ENCODE measurements around the gene CNPY1.

The CNPY1 gene

GRCh38 chr7:155509359-155509724 is 37.0 kb downstream of the CNPY1 start:
- no peak for DNase-seq

GRCh38 chr7:155508376-155509358 is 37.7 kb downstream of the CNPY1 start:
- DNase-seq, result no peak

DNA sequence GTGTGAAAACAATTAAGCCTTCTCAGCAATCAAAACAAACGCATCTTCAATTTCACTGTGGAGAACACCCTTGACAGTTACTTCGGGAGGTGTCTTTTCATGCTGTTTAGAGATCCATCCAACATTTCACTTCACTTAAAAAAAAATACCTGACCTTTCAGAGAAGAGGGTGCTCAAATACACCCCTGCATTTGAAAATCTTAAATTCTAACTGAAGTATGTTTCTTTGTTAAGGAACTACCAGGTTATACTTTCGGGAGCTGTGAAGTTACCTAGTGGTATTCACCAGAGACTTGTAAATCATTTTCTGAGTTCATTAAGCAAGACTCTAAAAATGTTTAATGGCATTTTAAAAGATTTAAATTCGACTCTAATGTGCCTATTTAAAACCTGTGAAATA is 38.8 kb downstream of the CNPY1 start:
- DNase-seq, result no peak

DNA sequence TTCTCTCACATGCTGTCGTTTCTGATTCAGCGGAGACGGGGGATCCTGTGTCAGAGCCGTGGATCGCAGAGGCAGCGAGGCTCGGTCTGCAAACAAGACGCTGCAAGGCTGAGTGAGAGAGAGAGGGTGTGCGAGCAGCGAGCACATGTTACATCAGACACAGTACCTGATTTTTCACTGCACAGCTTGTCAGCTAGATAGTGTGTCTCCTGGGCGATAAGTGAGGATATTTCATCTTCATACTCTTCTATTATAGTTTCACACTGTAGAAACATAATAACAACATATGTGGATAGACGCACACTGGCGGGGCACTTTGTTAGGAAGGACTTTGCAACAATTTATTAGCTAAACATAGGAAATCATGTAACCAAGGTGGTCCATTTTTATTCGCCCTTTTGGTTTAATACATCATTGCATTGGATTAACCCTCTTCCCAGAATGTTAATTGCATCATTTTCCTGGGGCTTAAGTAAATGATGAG is 39.5 kb downstream of the CNPY1 start:
- peak; percentile 44 for DNase-seq

GRCh38 chr7:155505422-155505793 is 41.0 kb downstream of the CNPY1 start:
- DNase-seq, result no peak

DNA sequence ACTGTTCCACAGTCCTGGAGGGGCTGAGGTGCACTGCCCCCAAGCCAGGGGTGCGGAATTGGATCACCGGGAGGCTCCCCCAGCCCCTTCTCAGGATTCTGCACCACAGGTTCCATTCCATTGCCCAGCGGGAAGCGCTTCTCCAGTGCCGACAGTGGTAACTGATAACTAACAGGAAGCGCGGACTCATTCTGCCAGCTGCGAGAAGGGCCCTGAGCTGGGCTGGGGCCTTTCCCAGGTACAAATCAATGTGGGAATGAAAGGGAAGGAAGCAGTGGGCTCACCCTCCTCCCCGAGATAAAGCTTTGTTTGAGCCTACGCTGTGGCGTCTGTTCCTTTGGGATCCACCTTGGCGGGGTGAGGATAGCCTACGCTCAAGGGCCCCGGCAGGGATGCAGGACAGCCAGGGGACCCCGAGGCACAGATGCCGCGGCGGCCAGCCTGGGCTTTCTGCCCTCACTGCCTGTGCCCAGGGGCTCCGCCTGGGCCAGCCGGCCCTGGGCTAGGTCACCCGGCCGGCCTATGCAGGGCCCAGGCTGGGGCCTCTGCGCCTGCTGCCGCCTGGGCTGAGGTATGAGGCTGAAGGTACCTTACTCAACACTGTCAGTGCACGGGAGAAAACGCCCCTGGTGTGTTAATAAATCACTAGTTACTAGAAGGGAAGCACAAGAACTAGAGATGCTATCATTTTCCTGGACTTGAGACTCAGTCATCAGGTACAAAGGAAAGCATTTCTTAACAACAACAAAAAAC is 49.0 kb downstream of the CNPY1 start:
- DNase-seq, result no peak

GRCh38 chr7:155496267-155497005 is 49.9 kb downstream of the CNPY1 start:
- no peak for DNase-seq

GRCh38 chr7:155495440-155496248 is 50.7 kb downstream of the CNPY1 start:
- DNase-seq, result no peak

- no peak for DNase-seq
Measured at GRCh38 chr7:155494551-155494950, 51.8 kb downstream of the CNPY1 start.

GRCh38 chr7:155493744-155494538 is 52.4 kb downstream of the CNPY1 start:
- DNase-seq, result no peak

DNA sequence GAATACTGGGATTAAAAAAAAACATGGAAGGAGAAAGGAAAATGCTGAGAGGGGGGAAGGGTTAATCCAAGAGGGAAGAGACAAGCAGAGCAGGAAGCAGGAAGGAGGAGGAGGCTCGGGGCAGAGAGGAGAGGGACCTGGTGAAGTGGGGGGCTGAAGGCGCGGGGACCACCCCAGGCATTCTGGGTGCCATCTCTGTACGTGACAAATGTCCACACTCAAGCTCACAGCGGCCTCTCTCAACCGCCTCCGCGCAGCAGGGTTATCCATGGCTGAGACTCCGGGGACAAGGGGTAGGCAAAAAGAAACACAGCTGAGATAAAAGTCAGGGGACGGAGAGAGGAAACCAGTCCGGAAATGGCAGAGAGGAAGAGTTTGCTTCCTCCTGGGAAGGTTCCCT is 54.5 kb downstream of the CNPY1 start:
- no peak for DNase-seq

DNA sequence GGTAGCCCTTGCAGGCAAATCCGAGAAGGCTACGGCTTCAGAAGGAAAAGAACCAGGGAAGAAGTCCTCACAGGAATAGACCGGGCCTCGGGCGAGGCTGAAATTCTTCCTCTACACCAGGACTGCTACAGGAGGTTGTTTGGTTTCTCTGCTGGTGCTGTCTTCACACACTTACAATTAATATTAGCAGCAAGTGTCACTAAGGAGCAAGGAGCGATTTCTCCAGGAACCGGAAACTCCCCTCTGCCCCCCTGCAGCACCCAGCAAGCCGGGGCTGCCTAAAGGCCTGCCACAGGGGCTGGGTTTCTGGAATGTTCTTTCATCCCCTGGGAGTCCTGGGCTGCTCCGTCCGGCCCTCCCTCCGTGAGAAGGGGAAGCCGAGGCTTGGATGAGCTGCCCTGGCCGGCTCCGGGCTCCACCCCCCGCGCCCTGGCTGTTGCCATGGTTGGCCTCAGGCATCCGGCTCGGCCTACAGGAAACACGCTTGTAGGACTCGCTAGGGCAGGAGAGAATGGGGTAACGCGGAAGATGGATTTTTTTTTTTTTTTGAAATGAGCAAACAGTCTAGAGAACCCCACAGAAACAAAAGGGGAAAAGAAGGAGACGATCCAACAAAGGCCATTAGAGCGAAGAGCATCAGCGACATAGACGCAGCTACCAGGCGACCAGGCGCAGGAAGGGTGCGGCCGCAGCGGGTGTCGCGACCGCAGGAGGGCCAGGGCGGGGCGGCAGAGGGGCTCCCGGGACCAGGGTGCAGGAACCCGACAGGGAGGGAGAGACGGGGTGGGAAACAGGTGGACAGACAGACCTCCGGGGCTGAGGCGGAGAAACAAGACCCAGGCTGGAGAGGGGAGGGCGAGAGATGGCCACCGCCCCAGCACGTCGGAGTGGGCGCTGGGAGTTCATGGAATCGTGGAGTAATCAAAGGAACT is 55.4 kb downstream of the CNPY1 start:
- DNase-seq, result no peak

- no peak for DNase-seq
Measured at GRCh38 chr7:155489862-155490696, 56.3 kb downstream of the CNPY1 start.

- DNase-seq, result no peak
Measured at GRCh38 chr7:155489158-155489840, 57.1 kb downstream of the CNPY1 start.

GRCh38 chr7:155488483-155489127 is 57.8 kb downstream of the CNPY1 start:
- DNase-seq, result no peak

- no peak for DNase-seq
Measured at GRCh38 chr7:155487509-155488482, 58.6 kb downstream of the CNPY1 start.

Measured in NCI-H69 (cell line).